ENCODE data around the gene SKP2.

SKP2 gene

DNA sequence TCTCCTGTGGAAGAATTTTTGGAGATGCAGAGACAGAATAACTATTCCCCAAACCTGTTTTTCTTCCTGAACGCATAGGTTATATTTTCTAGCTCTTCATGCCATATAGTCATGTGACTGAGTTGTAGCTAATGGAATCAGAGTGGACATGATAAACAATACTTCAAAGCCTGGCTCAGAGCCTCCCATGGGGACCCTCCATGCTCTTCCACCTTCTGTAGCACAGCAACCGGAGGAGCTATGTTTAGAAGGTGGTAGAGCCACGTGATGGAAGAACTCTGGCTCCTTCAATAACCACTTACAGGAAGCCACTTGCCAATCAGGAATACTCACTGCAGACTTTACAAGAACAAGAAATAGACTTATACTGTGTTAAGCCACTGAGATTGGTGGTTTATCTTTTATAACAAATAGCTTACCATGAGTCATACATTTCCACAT lies 50.6 kb downstream of the SKP2 start:
- no peak for DNase-seq

DNA sequence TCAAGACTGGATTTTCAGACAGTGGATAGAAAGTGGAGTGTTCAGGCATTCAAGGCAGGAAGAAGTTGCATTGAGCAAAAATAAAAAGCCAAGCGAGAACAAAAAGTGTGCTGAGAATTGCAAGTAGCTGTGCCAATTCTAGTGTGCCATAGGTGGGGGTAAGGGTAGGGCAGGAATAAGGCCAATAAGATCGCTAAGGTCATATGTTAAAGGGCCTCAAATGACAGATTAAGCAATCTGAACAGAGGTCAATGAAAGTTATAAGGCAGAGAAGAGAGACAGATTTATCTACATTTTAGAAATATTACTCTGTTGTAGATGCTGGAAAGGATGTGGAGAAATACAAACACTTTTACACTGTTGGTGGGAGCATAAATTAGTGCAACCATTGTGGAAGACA lies 53.4 kb downstream of the SKP2 start:
- DNase-seq, result no peak

DNA sequence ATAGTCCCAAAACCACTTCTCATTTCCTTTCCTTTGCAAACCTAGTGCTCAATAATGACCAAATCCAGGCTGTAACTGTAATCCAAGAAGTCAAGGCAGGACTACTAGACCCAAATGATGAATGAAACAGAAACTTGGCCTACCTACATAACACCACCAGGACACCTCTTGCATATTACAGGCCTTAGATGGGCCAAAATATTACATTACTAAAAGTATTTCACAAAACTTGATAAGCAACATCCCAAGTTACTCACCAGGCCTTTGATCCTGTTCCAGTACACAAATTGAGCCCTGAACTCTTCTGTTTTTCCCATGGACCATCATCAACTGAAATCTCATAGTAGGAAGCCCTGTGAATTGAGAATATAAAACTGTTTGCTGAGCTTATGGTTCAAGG lies 55.0 kb downstream of the SKP2 start:
- no peak for DNase-seq

DNA sequence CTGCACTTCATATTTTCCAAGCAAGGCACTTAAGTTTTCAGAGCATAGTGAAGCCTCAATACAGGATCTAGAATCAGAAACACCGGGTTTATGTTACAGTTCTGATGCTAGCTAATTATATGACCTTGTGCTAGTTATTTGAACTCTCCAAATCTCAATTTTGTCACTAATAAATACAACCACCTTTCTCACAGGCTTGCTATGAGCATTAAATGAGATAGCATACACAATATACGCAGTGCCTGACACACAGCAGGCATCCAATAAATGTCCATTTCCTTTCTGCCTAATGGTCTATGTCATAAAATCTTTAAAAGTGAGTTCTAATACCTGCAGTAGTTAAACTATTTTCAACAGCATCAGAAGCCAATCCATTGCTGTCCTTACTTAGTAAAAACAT lies 56.9 kb downstream of the SKP2 start:
- DNase-seq, result no peak

DNA sequence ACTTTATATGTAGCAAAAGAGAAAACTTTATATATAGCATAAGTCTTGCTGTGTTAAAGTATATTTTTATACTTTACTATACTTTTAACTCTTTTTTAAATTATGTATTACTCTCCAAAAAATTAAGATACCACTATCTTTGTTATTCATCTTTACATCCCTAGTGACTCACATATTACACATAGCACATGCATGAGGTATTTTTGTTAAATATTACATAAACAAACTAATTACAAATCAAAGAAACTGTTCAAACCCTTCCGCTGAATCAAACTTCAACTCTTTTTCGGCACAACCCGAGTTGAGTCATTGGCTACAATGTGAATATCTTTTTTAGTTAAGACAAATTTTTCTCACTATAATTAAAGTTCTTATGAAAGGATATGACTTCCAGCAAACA lies 57.8 kb downstream of the SKP2 start:
- no peak for DNase-seq

DNA sequence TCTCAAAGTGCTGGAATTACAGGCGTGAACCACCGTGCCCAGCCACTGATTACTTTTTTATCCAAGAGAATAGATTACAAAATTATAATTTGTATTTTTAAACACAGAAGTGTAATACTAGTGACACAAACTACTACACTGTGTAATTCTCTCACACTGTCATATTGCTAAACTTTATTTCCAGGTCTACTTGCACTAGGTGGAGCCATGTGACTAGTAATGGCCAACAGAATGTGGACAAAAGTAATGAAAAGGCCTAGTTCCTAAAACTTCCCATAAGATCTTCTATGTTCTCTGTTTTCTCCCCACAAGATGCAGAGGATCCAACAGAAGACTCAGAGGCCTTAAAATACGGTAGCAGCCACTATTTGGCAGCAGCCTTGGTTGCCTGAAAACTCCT lies 62.5 kb downstream of the SKP2 start:
- peak; percentile 29 for DNase-seq

DNA sequence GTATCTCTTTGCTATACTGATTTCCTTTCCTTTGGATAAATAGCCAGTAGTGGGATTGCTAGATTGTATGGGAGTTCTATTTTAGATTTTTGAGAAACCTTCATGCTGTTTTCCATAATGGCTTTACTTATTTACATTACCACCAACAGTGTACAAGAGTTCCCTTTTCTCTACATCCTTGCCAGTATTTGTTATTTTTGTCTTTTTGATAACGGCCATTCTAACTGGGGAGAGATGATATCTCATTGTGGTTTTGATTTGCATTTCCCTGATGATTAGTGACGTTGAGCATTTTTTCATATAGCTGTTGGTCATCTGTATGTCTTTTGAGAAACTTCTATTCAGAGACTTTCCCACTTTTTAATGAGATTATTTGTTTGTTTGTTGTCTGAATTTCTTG lies 64.0 kb downstream of the SKP2 start:
- no peak for DNase-seq

DNA sequence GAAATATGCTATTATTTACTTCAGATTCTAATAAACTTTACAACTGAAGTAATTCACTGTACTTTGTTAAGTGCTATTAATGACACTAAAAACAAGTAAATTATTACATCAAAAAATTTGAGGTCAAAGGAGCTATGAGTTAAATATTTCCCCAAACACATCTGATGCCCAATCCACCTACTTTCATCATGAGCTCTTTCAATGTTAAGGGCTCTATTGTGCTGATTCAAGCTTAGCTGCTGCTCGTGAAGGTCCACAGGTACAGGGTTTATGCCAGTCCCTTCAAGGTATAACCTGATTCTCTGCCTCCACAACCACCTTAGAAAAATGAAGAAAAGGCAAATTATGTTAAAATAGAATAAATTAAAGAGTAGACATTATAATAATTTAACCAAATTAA lies 65.7 kb downstream of the SKP2 start:
- DNase-seq, result no peak

DNA sequence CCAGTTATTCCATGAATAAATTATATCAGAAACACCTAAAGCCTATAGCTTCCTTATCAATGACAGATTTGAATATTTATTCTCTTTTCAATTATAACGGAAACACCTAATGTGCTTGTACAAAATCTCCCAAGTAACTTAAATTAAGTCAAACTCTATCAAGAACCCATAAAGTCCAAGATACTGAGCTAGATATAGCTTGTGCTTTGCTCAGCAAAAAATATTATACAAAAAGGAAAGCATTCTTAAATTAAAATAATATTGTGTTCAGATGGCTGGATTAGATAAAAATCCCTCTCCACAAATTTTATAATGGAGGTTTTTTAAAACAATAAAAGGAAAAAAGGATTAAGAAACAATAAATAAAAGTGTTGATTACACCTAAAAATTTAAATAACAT lies 66.1 kb downstream of the SKP2 start:
- DNase-seq, result no peak

DNA sequence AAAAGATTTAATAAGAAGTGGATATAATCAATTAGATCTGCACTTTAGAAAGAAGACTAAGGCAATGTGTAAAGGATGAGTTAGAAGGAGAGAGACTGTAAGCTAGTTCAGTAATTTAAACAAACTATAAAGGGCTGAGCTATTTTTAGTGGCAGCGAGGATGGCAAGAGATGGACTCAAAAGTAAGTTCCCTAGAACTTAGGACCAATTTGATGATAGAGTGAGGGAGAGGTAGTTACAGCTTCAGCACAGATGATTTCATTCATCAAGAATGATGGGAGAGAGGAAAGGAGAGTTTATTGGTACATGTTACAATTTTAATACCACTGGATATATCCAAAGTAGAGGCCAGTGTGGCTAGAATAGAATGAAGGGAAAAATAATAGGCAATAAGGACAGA lies 70.7 kb downstream of the SKP2 start:
- no peak for DNase-seq

DNA sequence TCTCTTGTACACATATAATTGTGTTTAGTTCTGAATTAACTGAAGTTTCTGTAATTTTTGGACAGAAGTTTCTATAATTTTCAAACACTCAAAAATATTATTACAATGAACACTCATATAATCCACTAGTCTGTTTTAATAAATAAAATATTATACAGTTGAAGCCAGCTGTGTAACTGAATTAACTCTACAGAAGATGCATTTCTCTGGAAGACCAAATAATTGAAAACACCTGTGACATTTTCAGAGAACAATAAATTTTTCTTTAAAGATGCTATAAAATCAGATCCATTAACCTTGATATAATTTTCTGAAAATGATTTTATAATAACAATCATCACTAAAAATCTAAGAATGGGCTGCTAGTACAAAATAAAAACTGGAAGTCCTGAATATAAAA lies 75.1 kb downstream of the SKP2 start:
- DNase-seq, result no peak

DNA sequence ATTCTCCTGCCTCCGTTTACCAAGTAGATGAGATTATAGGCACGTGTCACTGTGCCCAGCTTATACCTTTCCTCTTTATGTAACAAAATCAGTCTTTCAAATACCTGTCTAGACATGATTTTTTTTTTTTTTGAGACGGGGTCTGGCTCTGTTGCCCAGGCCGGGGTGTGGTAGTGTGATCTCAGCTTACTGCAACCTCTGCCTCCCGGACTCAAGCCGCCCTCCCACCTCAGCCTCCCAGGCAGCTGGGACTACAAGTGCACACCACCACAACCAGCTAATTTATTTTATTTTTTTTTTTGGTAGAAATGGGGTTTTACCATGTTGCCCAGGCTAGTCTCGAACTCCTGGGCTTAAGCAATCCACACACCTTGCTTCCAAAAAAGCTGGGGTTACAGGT lies 76.6 kb downstream of the SKP2 start:
- no peak for DNase-seq

DNA sequence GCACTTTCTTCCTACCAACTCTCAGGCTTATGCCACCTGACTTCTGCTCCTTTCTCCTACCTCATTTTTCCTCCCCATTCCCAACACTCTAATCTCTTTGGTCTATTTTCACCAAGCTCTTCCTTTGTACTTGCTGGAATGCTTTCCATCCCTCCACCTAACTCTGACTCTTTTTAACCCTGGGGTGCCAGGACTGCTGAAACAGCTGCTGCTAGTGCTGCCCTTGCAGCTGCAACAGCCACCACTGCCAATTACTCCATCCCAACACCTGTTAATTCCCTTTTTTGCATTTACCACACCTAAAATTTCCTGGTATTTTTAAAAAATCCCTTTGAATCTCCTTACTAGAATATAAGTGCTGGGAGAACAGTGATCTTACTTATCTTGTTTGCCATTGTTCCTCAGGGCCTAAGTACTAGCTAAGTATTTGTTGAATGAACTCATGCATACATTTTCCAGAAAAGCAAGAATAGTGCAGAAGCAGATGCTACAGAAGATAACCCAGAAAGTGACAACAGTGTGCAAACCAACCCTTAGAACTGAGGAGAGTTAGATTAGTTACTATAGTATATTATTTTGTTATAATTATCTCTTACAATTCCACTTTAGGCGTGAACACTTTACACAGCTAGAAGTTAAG lies 78.4 kb downstream of the SKP2 start:
- DNase-seq, result peak; percentile 67

DNA sequence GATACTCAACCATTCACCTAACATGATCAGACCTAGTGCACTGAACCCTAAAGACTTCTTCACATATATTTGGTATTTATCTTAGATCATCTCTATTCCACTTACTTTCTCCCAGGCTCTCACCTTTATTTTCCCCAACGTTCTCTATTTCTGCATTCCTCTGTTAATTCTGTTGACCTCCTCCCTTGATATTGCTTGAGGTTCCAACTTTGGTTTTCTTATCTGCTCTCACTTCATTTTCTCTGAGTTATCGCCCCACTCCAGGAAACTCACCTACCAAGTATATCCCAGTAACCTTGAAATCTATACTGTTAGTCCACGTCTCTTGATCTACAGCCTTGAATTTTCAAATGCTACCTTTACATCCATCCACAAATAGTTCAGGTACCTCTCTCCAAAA lies 80.6 kb downstream of the SKP2 start:
- DNase-seq, result no peak

All from hematopoietic multipotent progenitor cell treated with erythropoietin and hydrocortisone succinate and interleukin-3 and kit ligand, for 6 days (in vitro differentiated cells).